PC-3 (cell line): ENCODE data around the gene PNMA1. TPM values are rescaled to one million over a fixed set of nuclear protein-coding genes. Genes with fewer than 3 reads are reported as not detected.

Experiments used
- ATAC-seq: fragments of 200-7000 bp; cut with Tn5 transposase; 2 replicates; pipeline ENCODE4 v1.9.1; 2020; ENCODE audit warnings: mild to moderate bottlenecking, moderate library complexity
- BruUV-seq: library from RNA; stranded (reverse); fragments of 400-500 nt; replicated peaks from 2 replicates; lab custom pipeline; 2021; lab: Mats Ljungman, UMichigan
- CTCF ChIA-PET: fragments of 300-600 bp; sonication (Branson Sonifier 250); formaldehyde crosslinking; loops from one replicate; lab custom pipeline; 2022; ENCODE audit warnings: antibody characterized with exemption; lab: Charles Lee
- POLR2A ChIA-PET: fragments of 300-600 bp; sonication (Branson Sonifier 250); formaldehyde crosslinking; loops from one replicate; lab custom pipeline; 2022; ENCODE audit warnings: antibody characterized with exemption; ENCODE audit not compliant: unreplicated experiment; lab: Charles Lee
- DNase-seq: peaks from one replicate; pipeline ENCODE4 v3.0.0-alpha.2; 2015
- H2AFZ ChIP-seq: fragments of 300-600 bp; sonication (generic); 2 replicates; pipeline ENCODE4 v1.6.0; 2016; ENCODE audit warnings: antibody characterized with exemption, low read length
- H3F3A ChIP-seq: fragments of 300-600 bp; sonication (generic); one replicate; pipeline ENCODE4 v1.6.0; 2017; ENCODE audit warnings: antibody characterized with exemption, low read length, control low read depth, mild to moderate bottlenecking; ENCODE audit not compliant: unreplicated experiment
- H3K27ac ChIP-seq: fragments of 300-600 bp; sonication (generic); 2 replicates; pipeline ENCODE4 v1.5.1; 2016; ENCODE audit warnings: mild to moderate bottlenecking, low read length
- H3K27me3 ChIP-seq: fragments of 300-600 bp; sonication (generic); 2 replicates; pipeline ENCODE4 v1.6.1; 2016; ENCODE audit warnings: low read length, mixed read lengths
- H3K36me3 ChIP-seq: fragments of 300-600 bp; sonication (generic); 2 replicates; pipeline ENCODE4 v1.6.1; 2016; ENCODE audit warnings: low read depth, mixed run types, low read length, mixed read lengths
- H3K4me1 ChIP-seq: fragments of 300-600 bp; sonication (generic); 2 replicates; pipeline ENCODE4 v1.5.1; 2016; ENCODE audit warnings: low read length; ENCODE audit not compliant: insufficient read depth
- H3K4me2 ChIP-seq: fragments of 300-600 bp; sonication (generic); 2 replicates; pipeline ENCODE4 v1.6.0; 2016; ENCODE audit warnings: low read length
- H3K4me3 ChIP-seq: fragments of 300-600 bp; sonication (generic); 2 replicates; pipeline ENCODE4 v1.5.1; 2016; ENCODE audit warnings: mild to moderate bottlenecking, low read length, mixed read lengths
- H3K79me2 ChIP-seq: fragments of 300-600 bp; sonication (generic); 2 replicates; pipeline ENCODE4 v1.6.1; 2017; ENCODE audit warnings: low read length, mixed read lengths
- H3K9ac ChIP-seq: fragments of 300-600 bp; sonication (generic); 2 replicates; pipeline ENCODE4 v1.6.0; 2016; ENCODE audit warnings: mild to moderate bottlenecking, low read length
- H3K9me2 ChIP-seq: fragments of 300-600 bp; sonication (generic); replicated peaks from 2 replicates; pipeline ENCODE4 v1.6.1; 2016; ENCODE audit warnings: mixed run types, low read length, mixed read lengths
- H3K9me3 ChIP-seq: fragments of 300-600 bp; sonication (generic); 2 replicates; pipeline ENCODE4 v1.6.1; 2016; ENCODE audit warnings: low read length, mixed read lengths
- H4K20me1 ChIP-seq: fragments of 300-600 bp; sonication (generic); 2 replicates; pipeline ENCODE4 v1.6.1; 2016; ENCODE audit warnings: low read length, mixed read lengths
- CTCF ChIP-seq: fragments of 300-600 bp; sonication (generic); conservative IDR thresholded peaks from 2 replicates; pipeline ENCODE4 v1.5.1; 2017; ENCODE audit warnings: antibody characterized with exemption, low read depth, mild to moderate bottlenecking, low read length
- EZH2 ChIP-seq: fragments of 300-600 bp; sonication (generic); IDR thresholded peaks from one replicate; pipeline ENCODE4 v1.6.1; 2017; ENCODE audit warnings: antibody characterized with exemption, mild to moderate bottlenecking, low read length; ENCODE audit not compliant: unreplicated experiment
- EZH2phosphoT487 ChIP-seq: fragments of 300-600 bp; sonication (generic); IDR thresholded peaks from 2 replicates; pipeline ENCODE4 v1.6.1; 2018; ENCODE audit warnings: mild to moderate bottlenecking, antibody characterized with exemption, low read length, borderline replicate concordance
- intact Hi-C: fragments of 100-400 bp; cut with micrococcal nuclease; formaldehyde crosslinking; loops from 2 replicates; pipeline ENCODE4 v1.9.0; 2023
- total RNA-seq: library from RNA; depleted of rRNA; stranded (reverse); fragments of >200 nt; gene quantifications from 2 replicates; pipeline ENCODE4 v1.2.3, GENCODE V29; 2014

The PNMA1 gene
- total RNA-seq, 1 experiment from 2014 or later, result 30.8 TPM

GRCh38 chr14:73741876-73742519 lies 27.8 kb upstream of the PNMA1 start:
- Histone ChIP-seq H3K4me3 (peak overlapping the region; percentile 59), H3K36me3 (peaks cover 11% of the 10 kb centered on the region; the same call in 1 of the 2 replicates), H3K27ac (peak overlapping the region; percentile 92), H3K9ac (peak overlapping the region; percentile 72), H3F3A (peaks cover 4% of the 10 kb centered on the region), H4K20me1 (peaks cover 33% of the 10 kb centered on the region), H3K9me2 (no peaks in the 10 kb centered on the region), H3K4me2 (peak overlapping the region; percentile 86), H3K79me2 (peaks cover 95% of the 10 kb centered on the region), H2AFZ (no peak overlapping the region), H3K27me3 (no peaks in the 10 kb centered on the region), H3K9me3 (no peaks in the 10 kb centered on the region), H3K4me1 (peaks cover 74% of the 10 kb centered on the region)
- no peak for ATAC-seq
- BruUV-seq, result no TSS peak
- no peak for DNase-seq
- TF ChIP-seq EZH2phosphoT487 (no peak), CTCF (no peak), EZH2 (no peak)
- intact Hi-C loops, result loop anchor here (1.0 kb wide), 1 partner anchor 16 kb away; no protein-coding TSS in a partner anchor
- ChIA-PET CTCF (interaction anchor here (0.6 to 1.0 kb wide), 2 partner anchors 11 to 16 kb away, joined by 3 to 6 read pairs; no protein-coding TSS in a partner anchor), POLR2A (interaction anchor here (0.6 to 0.7 kb wide), 2 partner anchors 8 to 81 kb away, joined by 3 to 4 read pairs; no protein-coding TSS in a partner anchor)

- CTCF ChIA-PET, result interaction anchor here (0.5 to 1.3 kb wide), 6 partner anchors 10 to 517 kb away, joined by 3 to 8 read pairs (median 4); a partner anchor contains a TSS
- Histone ChIP-seq H3K4me1 (peaks cover 68% of the 10 kb centered on the region), H3K36me3 (peaks cover 16% of the 10 kb centered on the region; the same call in 1 of the 2 replicates), H3K27me3 (no peaks in the 10 kb centered on the region), H3K79me2 (peaks cover 93% of the 10 kb centered on the region), H3K9me3 (no peaks in the 10 kb centered on the region), H4K20me1 (peaks cover 28% of the 10 kb centered on the region; the same call in 1 of the 2 replicates), H3K27ac (peak overlapping the region; percentile 92), H3K4me3 (peak overlapping the region; percentile 59), H3K4me2 (peak overlapping the region; percentile 86), H2AFZ (0 out of 2 replicates have a peak overlapping the region, but pooled peaks have one; percentile 2), H3K9me2 (no peaks in the 10 kb centered on the region), H3F3A (peaks cover 4% of the 10 kb centered on the region), H3K9ac (peak overlapping the region; percentile 72)
- POLR2A ChIA-PET, result interaction anchor here (0.5 to 0.9 kb wide), 4 partner anchors 9 to 103 kb away, joined by 3 to 7 read pairs (median 4); no protein-coding TSS in a partner anchor
- intact Hi-C loops, result loop anchor here (1.0 kb wide), 1 partner anchor 17 kb away; no protein-coding TSS in a partner anchor
- no peak for TF ChIP-seq CTCF
- TF ChIP-seq EZH2, result no peak
- TF ChIP-seq EZH2phosphoT487, result no peak
- peak; percentile 80 for DNase-seq
- peak; percentile 77 for ATAC-seq
- no TSS peak for BruUV-seq
These were observed 27.2 kb upstream of the PNMA1 start for GRCh38 chr14:73741386-73741875.
